Lower lobe of right lung (tissue), 2 donors: ENCODE results near the gene CEP135. TPM values are rescaled to one million over a fixed set of nuclear protein-coding genes. Genes with fewer than 3 reads are reported as not detected.
"Not testable (repeated sequence)": the region's sequence is repeated elsewhere in the genome, so short reads cannot be mapped to it uniquely, and the experiment has no call there.

ENCODE experiments used
- ATAC-seq, 2 donors: fragments of 200-7000 bp; cut with Tn5 transposase; one replicate each; pipeline ENCODE4 v1.9.1; 2020 to 2022; ENCODE audit warnings: mild to moderate bottlenecking in 2 of 2, moderate library complexity in 2 of 2
- DNase-seq: peaks from one replicate; pipeline ENCODE4 v3.0.0-alpha.2; 2020
- H3K27ac ChIP-seq: fragments of 200-600 bp; one replicate; pipeline ENCODE4 v1.8.0; 2022
- H3K27me3 ChIP-seq: fragments of 200-600 bp; one replicate; pipeline ENCODE4 v1.8.0; 2022; ENCODE audit warnings: low read depth
- H3K36me3 ChIP-seq: fragments of 200-600 bp; one replicate; pipeline ENCODE4 v1.8.0; 2022; ENCODE audit warnings: mild to moderate bottlenecking
- H3K4me1 ChIP-seq: fragments of 200-600 bp; one replicate; pipeline ENCODE4 v1.8.0; 2022
- H3K4me3 ChIP-seq: fragments of 200-600 bp; one replicate; pipeline ENCODE4 v1.8.0; 2022; ENCODE audit warnings: mild to moderate bottlenecking
- H3K9me3 ChIP-seq: fragments of 200-600 bp; one replicate; pipeline ENCODE4 v1.8.0; 2022
- intact Hi-C: fragments of 100-400 bp; cut with DNase I; formaldehyde crosslinking; loops from one replicate; pipeline ENCODE4 v1.11.0; 2022
- total RNA-seq: library from RNA; stranded (reverse); fragmentation: NEBNext Ultra II Directional; extraction: Animal tissue kit (Norgen Biotek cat#: 25700); gene quantifications from one replicate; pipeline ENCODE4 v1.2.1, GENCODE V29; 2021
- TF ChIP-seq, protein P1 (sequence below): fragments of 200-600 bp; IDR thresholded peaks from one replicate; pipeline ENCODE4 v1.8.0; 2022; ENCODE audit warnings: antibody characterized with exemption, mild to moderate bottlenecking
- donor health status: DM: no; HTN: yes; CAD: no; lungs with severe emphysema.

The CEP135 gene
- total RNA-seq, 1 donor from 2014 or later = 8.2 TPM

- ATAC-seq = no peak
- DNase-seq = no peak
- intact Hi-C loops = no loop called here
Observed at GRCh38 chr4:56066493-56066892, 117.7 kb downstream of the CEP135 start.

DNA sequence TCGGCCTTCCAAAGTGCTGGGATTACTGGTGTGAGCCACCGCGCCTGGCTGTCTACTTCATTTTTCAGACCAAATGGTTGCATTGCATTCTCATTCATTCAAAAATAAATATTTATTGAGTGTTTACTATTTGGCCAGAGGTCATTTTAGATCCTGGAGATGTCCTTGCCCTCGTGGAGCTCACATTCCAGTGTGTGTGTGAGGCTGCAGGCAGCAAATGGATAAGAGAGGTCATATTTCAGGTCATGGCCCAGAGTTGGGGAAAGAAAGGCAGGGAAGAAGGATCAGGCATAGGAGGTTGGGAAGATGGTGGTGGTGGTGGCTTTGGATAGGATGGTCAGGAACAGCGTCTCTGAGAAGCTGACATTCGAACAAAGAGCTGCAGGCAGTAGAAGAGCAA, 119.1 kb downstream of the CEP135 start:
- Histone ChIP-seq H3K4me3 (no peak overlapping the region), H3K4me1 (no peaks in the 10 kb centered on the region), H3K36me3 (no peaks in the 10 kb centered on the region), H3K27ac (no peak overlapping the region), H3K27me3 (no peaks in the 10 kb centered on the region), H3K9me3 (no peaks in the 10 kb centered on the region)
- no peak for DNase-seq
- TF ChIP-seq, protein P1, sequence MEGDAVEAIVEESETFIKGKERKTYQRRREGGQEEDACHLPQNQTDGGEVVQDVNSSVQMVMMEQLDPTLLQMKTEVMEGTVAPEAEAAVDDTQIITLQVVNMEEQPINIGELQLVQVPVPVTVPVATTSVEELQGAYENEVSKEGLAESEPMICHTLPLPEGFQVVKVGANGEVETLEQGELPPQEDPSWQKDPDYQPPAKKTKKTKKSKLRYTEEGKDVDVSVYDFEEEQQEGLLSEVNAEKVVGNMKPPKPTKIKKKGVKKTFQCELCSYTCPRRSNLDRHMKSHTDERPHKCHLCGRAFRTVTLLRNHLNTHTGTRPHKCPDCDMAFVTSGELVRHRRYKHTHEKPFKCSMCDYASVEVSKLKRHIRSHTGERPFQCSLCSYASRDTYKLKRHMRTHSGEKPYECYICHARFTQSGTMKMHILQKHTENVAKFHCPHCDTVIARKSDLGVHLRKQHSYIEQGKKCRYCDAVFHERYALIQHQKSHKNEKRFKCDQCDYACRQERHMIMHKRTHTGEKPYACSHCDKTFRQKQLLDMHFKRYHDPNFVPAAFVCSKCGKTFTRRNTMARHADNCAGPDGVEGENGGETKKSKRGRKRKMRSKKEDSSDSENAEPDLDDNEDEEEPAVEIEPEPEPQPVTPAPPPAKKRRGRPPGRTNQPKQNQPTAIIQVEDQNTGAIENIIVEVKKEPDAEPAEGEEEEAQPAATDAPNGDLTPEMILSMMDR = no peak
- intact Hi-C loops = no loop called here
- ATAC-seq = no peak

More at GRCh38 chr4:56066493-56066892, 117.7 kb downstream of the CEP135 start:
- Histone ChIP-seq H3K27me3 (no peaks in the 10 kb centered on the region), H3K4me1 (no peaks in the 10 kb centered on the region), H3K9me3 (no peaks in the 10 kb centered on the region), H3K36me3 (no peaks in the 10 kb centered on the region), H3K4me3 (no peak overlapping the region), H3K27ac (no peak overlapping the region)
- TF ChIP-seq, protein P1 = no peak

DNA sequence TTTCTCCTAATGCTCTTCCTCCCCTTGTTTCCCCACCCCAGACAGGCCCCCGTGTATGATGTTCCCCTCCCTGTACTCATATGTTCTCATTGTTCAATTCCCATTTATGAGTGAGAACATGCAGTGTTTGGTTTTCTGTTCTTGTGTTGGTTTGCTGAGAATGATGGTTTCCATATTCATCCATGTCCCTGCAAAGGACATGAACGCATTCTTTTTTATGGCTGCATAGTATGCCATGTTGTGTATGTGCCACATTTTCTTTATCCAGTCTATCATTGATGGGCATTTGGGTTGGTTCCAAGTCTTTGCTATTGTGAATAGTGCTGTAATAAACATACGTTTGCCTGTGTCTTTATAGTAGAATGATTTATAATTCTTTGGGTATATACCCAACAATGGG, 124.0 kb downstream of the CEP135 start:
- H3K36me3 ChIP-seq, H3K4me3 ChIP-seq, ATAC-seq, intact Hi-C loops, H3K27ac ChIP-seq, H3K4me1 ChIP-seq, H3K27me3 ChIP-seq, H3K9me3 ChIP-seq, DNase-seq: not testable (repeated sequence)

GRCh38 chr4:56077676-56078075, 128.9 kb downstream of the CEP135 start:
- H3K4me3 ChIP-seq = no peak overlapping the region
- DNase-seq = no peak
- no peaks in the 10 kb centered on the region for H3K4me1 ChIP-seq
- TF ChIP-seq, protein P1 = no peak
- H3K9me3 ChIP-seq = no peaks in the 10 kb centered on the region
- H3K27ac ChIP-seq = no peak overlapping the region
- H3K36me3 ChIP-seq = no peaks in the 10 kb centered on the region
- no peak for ATAC-seq
- no peaks in the 10 kb centered on the region for H3K27me3 ChIP-seq
- intact Hi-C loops = no loop called here

DNA sequence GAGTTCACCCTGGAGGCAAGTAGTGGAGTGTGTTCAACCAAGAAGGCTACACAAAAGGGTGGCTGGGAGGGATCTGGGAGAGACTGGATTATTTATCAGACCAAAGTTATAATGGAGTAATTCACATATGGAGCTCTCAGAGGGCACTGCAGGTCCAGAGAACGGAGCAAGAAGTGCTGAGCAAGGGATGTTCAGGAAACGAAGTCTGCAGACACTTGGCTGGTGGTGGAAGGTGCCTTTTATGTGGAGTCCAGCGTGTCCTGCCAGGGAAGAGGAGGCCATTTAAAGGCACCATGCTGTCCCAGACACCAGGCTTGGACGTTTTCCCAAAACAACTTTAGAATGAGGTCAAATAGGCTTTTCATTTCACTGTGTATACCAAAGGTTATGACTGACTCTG, 130.1 kb downstream of the CEP135 start:
- H3K27ac ChIP-seq = no peak overlapping the region
- DNase-seq (no peak), ATAC-seq (no peak)
- no peak overlapping the region for H3K4me3 ChIP-seq
- H3K36me3 ChIP-seq = no peaks in the 10 kb centered on the region
- TF ChIP-seq, protein P1 = no peak
- H3K4me1 ChIP-seq = no peaks in the 10 kb centered on the region
- H3K9me3 ChIP-seq = no peaks in the 10 kb centered on the region
- no peaks in the 10 kb centered on the region for H3K27me3 ChIP-seq
- intact Hi-C loops = no loop called here

DNA sequence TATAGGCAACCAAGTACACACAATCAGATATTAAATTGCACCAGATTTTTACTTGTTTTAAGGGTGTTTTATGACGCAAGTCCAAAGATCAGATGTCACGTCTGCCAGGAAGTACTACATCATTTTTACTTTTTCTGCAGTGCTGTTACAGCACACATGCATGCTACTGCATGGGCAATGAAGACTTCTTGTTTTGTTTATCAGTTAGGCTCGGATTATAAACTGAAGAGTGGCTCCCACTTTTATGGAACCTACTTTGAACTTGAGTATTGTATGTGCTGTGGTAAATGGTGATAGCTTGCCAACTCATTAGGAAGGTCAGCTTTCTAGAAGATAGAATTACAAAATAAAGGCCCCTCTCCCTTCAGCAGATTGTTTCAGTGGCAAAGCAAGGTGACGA, 131.6 kb downstream of the CEP135 start:
- DNase-seq = no peak
- Histone ChIP-seq H3K27ac (no peak overlapping the region), H3K4me3 (no peak overlapping the region), H3K36me3 (no peaks in the 10 kb centered on the region), H3K4me1 (no peaks in the 10 kb centered on the region), H3K27me3 (no peaks in the 10 kb centered on the region), H3K9me3 (no peaks in the 10 kb centered on the region)
- TF ChIP-seq, protein P1 = no peak
- no peak for ATAC-seq
- intact Hi-C loops = no loop called here
